ENCODE data around the gene B3GNT3.

DNA sequence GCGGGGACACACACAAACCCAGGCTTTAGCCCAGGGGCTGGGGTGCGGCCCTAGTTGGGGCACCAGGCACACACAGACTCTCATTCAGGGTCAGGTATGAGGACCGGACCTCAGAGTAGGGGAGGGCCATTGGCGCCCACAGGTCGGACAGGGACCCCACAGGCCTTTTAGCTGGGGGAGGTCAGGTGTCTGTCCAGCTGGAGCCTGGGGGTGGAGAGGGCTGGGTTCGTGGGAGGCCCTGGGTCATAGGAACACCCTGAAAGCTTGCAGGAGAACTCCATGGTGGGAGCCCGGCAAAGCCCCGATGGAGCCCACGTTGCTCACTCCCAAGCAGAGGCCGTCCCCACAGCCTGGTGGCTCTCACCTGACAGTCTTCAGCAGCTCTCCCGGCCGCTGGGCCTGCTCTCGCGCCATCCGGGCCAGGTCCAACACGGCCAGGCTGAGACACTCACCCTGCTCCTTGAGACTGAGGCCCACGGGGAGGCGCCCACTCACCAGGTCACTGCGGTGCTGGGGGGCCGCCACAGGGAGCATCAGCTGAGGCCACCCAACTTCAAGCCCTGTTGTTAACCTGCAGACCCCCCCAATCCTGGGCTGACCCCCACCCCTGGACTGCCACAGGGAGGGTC is 47.8 kb downstream of the B3GNT3 start:
- no peak for TF ChIP-seq CTCF (IDR thresholded peaks at IDR 0.05)
- no peak for TF ChIP-seq POLR2A (IDR thresholded peaks at IDR 0.05)
- no peak for TF ChIP-seq POLR2AphosphoS5 (IDR thresholded peaks at IDR 0.05)
